Dendritic cell treated with granulocyte-macrophage colony-stimulating factor and Interleukin-4, amounts not matched to agents 40 ng/mL and 50 ng/mL, for 4 days (primary cell): ENCODE measurements around the gene HPS5.
"Not testable (repeated sequence)": the region's sequence is repeated elsewhere in the genome, so short reads cannot be mapped to it uniquely, and the experiment has no call there.

Experiments used
- H3K27ac Mint-ChIP-seq: one replicate; pipeline ENCODE4 v1.8.0; 2022; ENCODE audit warnings: mild to moderate bottlenecking, mixed read lengths
- H3K27me3 Mint-ChIP-seq: one replicate; pipeline ENCODE4 v1.8.0; 2022; ENCODE audit warnings: mild to moderate bottlenecking, mixed read lengths
- H3K36me3 Mint-ChIP-seq: one replicate; pipeline ENCODE4 v1.8.0; 2022; ENCODE audit warnings: low read depth, mixed read lengths
- H3K4me1 Mint-ChIP-seq: one replicate; pipeline ENCODE4 v1.8.0; 2022; ENCODE audit warnings: low read depth, mixed read lengths
- H3K4me3 Mint-ChIP-seq: one replicate; pipeline ENCODE4 v1.8.0; 2022; ENCODE audit warnings: mild to moderate bottlenecking, moderate library complexity, mixed read lengths
- H3K9me3 Mint-ChIP-seq: one replicate; pipeline ENCODE4 v1.8.0; 2022; ENCODE audit warnings: mixed read lengths
- intact Hi-C: fragments of 100-400 bp; cut with micrococcal nuclease; formaldehyde crosslinking; loops from one replicate; pipeline ENCODE4 v1.15.0; 2022

Gene HPS5

GRCh38 chr11:18282626-18283025, 39.3 kb downstream of the HPS5 start:
- no peak overlapping the region for H3K4me3 Mint-ChIP-seq
- H3K36me3 Mint-ChIP-seq, result peaks cover 84% of the 10 kb centered on the region
- peak overlapping the region; percentile 76 for H3K27ac Mint-ChIP-seq
- H3K27me3 Mint-ChIP-seq, result no peaks in the 10 kb centered on the region
- H3K4me1 Mint-ChIP-seq, result peaks cover 49% of the 10 kb centered on the region
- intact Hi-C loops, result loop anchor here (5.0 kb wide), 1 partner anchor 40 kb away; the partner anchor contains the start of genes GTF2H1 and HPS5
- no peaks in the 10 kb centered on the region for H3K9me3 Mint-ChIP-seq

GRCh38 chr11:18280438-18281045, 41.4 kb downstream of the HPS5 start:
- Mint-ChIP-seq H3K9me3 (no peaks in the 10 kb centered on the region), H3K4me1 (peaks cover 63% of the 10 kb centered on the region), H3K27me3 (no peaks in the 10 kb centered on the region), H3K4me3 (peak overlapping the region; percentile 32), H3K27ac (peak overlapping the region; percentile 76), H3K36me3 (peaks cover 85% of the 10 kb centered on the region)
- intact Hi-C loops, result loop anchor here (2.0 to 5.0 kb wide), 2 partner anchors 14 to 42 kb away; partner anchors contain the start of genes GTF2H1 and HPS5

- intact Hi-C loops, result no loop called here
- Mint-ChIP-seq H3K27ac (peak overlapping the region; percentile 91), H3K27me3 (no peaks in the 10 kb centered on the region), H3K9me3 (no peaks in the 10 kb centered on the region), H3K4me1 (peaks cover 55% of the 10 kb centered on the region), H3K4me3 (peak overlapping the region; percentile 14), H3K36me3 (peaks cover 66% of the 10 kb centered on the region)
Measured at GRCh38 chr11:18277565-18278271, 44.2 kb downstream of the HPS5 start.

- no peaks in the 10 kb centered on the region for H3K9me3 Mint-ChIP-seq
- no peak overlapping the region for H3K4me3 Mint-ChIP-seq
- H3K4me1 Mint-ChIP-seq, result peaks cover 4% of the 10 kb centered on the region
- peaks cover 13% of the 10 kb centered on the region for H3K36me3 Mint-ChIP-seq
- intact Hi-C loops, result no loop called here
- no peaks in the 10 kb centered on the region for H3K27me3 Mint-ChIP-seq
- no peak overlapping the region for H3K27ac Mint-ChIP-seq
Measured at GRCh38 chr11:18271206-18271605, 50.7 kb downstream of the HPS5 start.

- H3K4me3 Mint-ChIP-seq, result no peak overlapping the region
- no peaks in the 10 kb centered on the region for H3K27me3 Mint-ChIP-seq
- H3K4me1 Mint-ChIP-seq, result peaks cover 13% of the 10 kb centered on the region
- H3K27ac Mint-ChIP-seq, result no peak overlapping the region
- no peaks in the 10 kb centered on the region for H3K9me3 Mint-ChIP-seq
- intact Hi-C loops, result no loop called here
- peaks cover 2% of the 10 kb centered on the region for H3K36me3 Mint-ChIP-seq
Measured at GRCh38 chr11:18270102-18270501, 51.8 kb downstream of the HPS5 start.

- H3K27me3 Mint-ChIP-seq, H3K4me3 Mint-ChIP-seq, H3K36me3 Mint-ChIP-seq, H3K27ac Mint-ChIP-seq, H3K9me3 Mint-ChIP-seq, intact Hi-C loops: not testable (repeated sequence)
- H3K4me1 Mint-ChIP-seq, result peaks cover 22% of the 10 kb centered on the region
Measured at GRCh38 chr11:18269252-18269651, 52.7 kb downstream of the HPS5 start.

- H3K27me3 Mint-ChIP-seq, H3K36me3 Mint-ChIP-seq, H3K4me3 Mint-ChIP-seq, H3K9me3 Mint-ChIP-seq, H3K27ac Mint-ChIP-seq, intact Hi-C loops: not testable (repeated sequence)
- peaks cover 26% of the 10 kb centered on the region for H3K4me1 Mint-ChIP-seq
Measured at GRCh38 chr11:18267335-18268133, 54.4 kb downstream of the HPS5 start.

- Mint-ChIP-seq H3K27me3 (no peaks in the 10 kb centered on the region), H3K9me3 (no peaks in the 10 kb centered on the region), H3K36me3 (no peaks in the 10 kb centered on the region), H3K4me3 (no peak within 1 kb of the TSS), H3K27ac (peak within 1 kb of the TSS; percentile 23), H3K4me1 (peaks cover 26% of the 10 kb centered on the region)
- intact Hi-C loops, result no loop called here
Measured at GRCh38 chr11:18265949-18266348, 56.0 kb downstream of the HPS5 start, which contains the start of gene SAA1. Gene SAA1, plus strand, starts transcription at chr11:18266264. Its CDS starts 624 bp downstream, at chr11:18266888.

- no peaks in the 10 kb centered on the region for H3K36me3 Mint-ChIP-seq
- H3K27me3 Mint-ChIP-seq, result no peaks in the 10 kb centered on the region
- peak overlapping the region; percentile 23 for H3K27ac Mint-ChIP-seq
Measured at GRCh38 chr11:18264677-18265555, 57.0 kb downstream of the HPS5 start.

GRCh38 chr11:18264035-18264434, 57.9 kb downstream of the HPS5 start:
- peaks cover 26% of the 10 kb centered on the region for H3K4me1 Mint-ChIP-seq
- intact Hi-C loops, result no loop called here
- H3K27ac Mint-ChIP-seq, result no peak overlapping the region
- no peaks in the 10 kb centered on the region for H3K27me3 Mint-ChIP-seq
- H3K36me3 Mint-ChIP-seq, result no peaks in the 10 kb centered on the region
- no peaks in the 10 kb centered on the region for H3K9me3 Mint-ChIP-seq
- H3K4me3 Mint-ChIP-seq, result no peak overlapping the region

More at GRCh38 chr11:18264677-18265555, 57.0 kb downstream of the HPS5 start:
- intact Hi-C loops, result no loop called here
- Mint-ChIP-seq H3K4me3 (no peak overlapping the region), H3K9me3 (no peaks in the 10 kb centered on the region), H3K4me1 (peaks cover 26% of the 10 kb centered on the region)

- H3K27me3 Mint-ChIP-seq, H3K4me3 Mint-ChIP-seq, H3K9me3 Mint-ChIP-seq, H3K36me3 Mint-ChIP-seq, H3K27ac Mint-ChIP-seq, intact Hi-C loops: not testable (repeated sequence)
- peaks cover 26% of the 10 kb centered on the region for H3K4me1 Mint-ChIP-seq
Measured at GRCh38 chr11:18262681-18263350, 59.1 kb downstream of the HPS5 start.

GRCh38 chr11:18261721-18262120, 60.2 kb downstream of the HPS5 start:
- H3K36me3 Mint-ChIP-seq, result no peaks in the 10 kb centered on the region

GRCh38 chr11:18259259-18259658, 62.7 kb downstream of the HPS5 start:
- no peaks in the 10 kb centered on the region for H3K36me3 Mint-ChIP-seq
- H3K27me3 Mint-ChIP-seq, result peaks cover 3% of the 10 kb centered on the region
- no peaks in the 10 kb centered on the region for H3K9me3 Mint-ChIP-seq
- peaks cover 13% of the 10 kb centered on the region for H3K4me1 Mint-ChIP-seq
- H3K27ac Mint-ChIP-seq, result no peak overlapping the region
- intact Hi-C loops, result no loop called here
- H3K4me3 Mint-ChIP-seq, result no peak overlapping the region

More at GRCh38 chr11:18261721-18262120, 60.2 kb downstream of the HPS5 start:
- intact Hi-C loops, result no loop called here
- peaks cover under 1% of the 10 kb centered on the region for H3K27me3 Mint-ChIP-seq
- peaks cover 26% of the 10 kb centered on the region for H3K4me1 Mint-ChIP-seq
- H3K4me3 Mint-ChIP-seq, result no peak overlapping the region
- H3K27ac Mint-ChIP-seq, result no peak overlapping the region
- H3K9me3 Mint-ChIP-seq, result no peaks in the 10 kb centered on the region
